GM21515 (cell line): Measurements from ENCODE around the gene SIM2.

Source experiments
- ATAC-seq: cut with Tn5 transposase; IDR thresholded peaks from one replicate; pipeline ENCODE4 v1.9.1; 2021; ENCODE audit not compliant: unreplicated experiment

Gene SIM2

GRCh38 chr21:36759348-36760083, 60.6 kb downstream of the SIM2 start:
- no peak for ATAC-seq

GRCh38 chr21:36761685-36762084, 62.8 kb downstream of the SIM2 start:
- no peak for ATAC-seq

GRCh38 chr21:36762642-36763041, 63.7 kb downstream of the SIM2 start:
- no peak for ATAC-seq

- ATAC-seq, result no peak
Measured at GRCh38 chr21:36763305-36763704, 64.4 kb downstream of the SIM2 start.

GRCh38 chr21:36765229-36765628, 66.3 kb downstream of the SIM2 start:
- no peak for ATAC-seq

- ATAC-seq, result no peak
Measured at GRCh38 chr21:36766511-36766910, 67.6 kb downstream of the SIM2 start.

GRCh38 chr21:36767096-36767495, 68.2 kb downstream of the SIM2 start:
- ATAC-seq, result no peak

GRCh38 chr21:36768496-36768895, 69.6 kb downstream of the SIM2 start:
- no peak for ATAC-seq

- no peak for ATAC-seq
Measured at GRCh38 chr21:36769051-36769839, 70.3 kb downstream of the SIM2 start.

GRCh38 chr21:36773117-36773516, 74.2 kb downstream of the SIM2 start:
- no peak for ATAC-seq

GRCh38 chr21:36773995-36774394, 75.1 kb downstream of the SIM2 start:
- ATAC-seq, result no peak

GRCh38 chr21:36776981-36777617, 78.2 kb downstream of the SIM2 start:
- ATAC-seq, result no peak

GRCh38 chr21:36780861-36781260, 81.9 kb downstream of the SIM2 start:
- ATAC-seq, result no peak

- ATAC-seq, result no peak
Measured at GRCh38 chr21:36783612-36784374, 84.9 kb downstream of the SIM2 start.

- no peak for ATAC-seq
Measured at GRCh38 chr21:36784947-36785346, 86.0 kb downstream of the SIM2 start.

GRCh38 chr21:36785615-36786014, 86.7 kb downstream of the SIM2 start:
- ATAC-seq, result no peak

GRCh38 chr21:36786186-36786585, 87.3 kb downstream of the SIM2 start:
- no peak for ATAC-seq

- no peak for ATAC-seq
Measured at GRCh38 chr21:36788120-36788638, 89.3 kb downstream of the SIM2 start.

- ATAC-seq, result no peak
Measured at GRCh38 chr21:36790616-36791015, 91.7 kb downstream of the SIM2 start.

- ATAC-seq, result no peak
Measured at GRCh38 chr21:36791180-36791579, 92.3 kb downstream of the SIM2 start.
